ENCODE measurements around the gene TEDC2.
A peak's percentile ranks its signal among the peaks of the same experiment; 100 is the strongest.

- no peak for TF ChIP-seq RAD21 (IDR thresholded peaks at IDR 0.05; ENCODE audit: low read length)
- no peak for TF ChIP-seq TAF1 (IDR thresholded peaks at IDR 0.05; ENCODE audit: borderline replicate concordance, low read depth, low read length)
- no peak for TF ChIP-seq CTCF (IDR thresholded peaks at IDR 0.05)
- TF ChIP-seq SMC3 (IDR thresholded peaks at IDR 0.05; ENCODE audit: low read depth, low read length): no peak
- TF ChIP-seq YY1 (IDR thresholded peaks at IDR 0.05; ENCODE audit: low read depth): no peak
- TF ChIP-seq EP300 (IDR thresholded peaks at IDR 0.05; ENCODE audit: borderline replicate concordance in 1 of 2, low read depth in 1 of 2, low read length in 1 of 2): no peak
- no peak for TF ChIP-seq RFX5 (IDR thresholded peaks at IDR 0.05; ENCODE audit: low read length)
- no peak for TF ChIP-seq GABPA (IDR thresholded peaks at IDR 0.05; ENCODE audit: low read depth)
- TF ChIP-seq, protein P1, sequence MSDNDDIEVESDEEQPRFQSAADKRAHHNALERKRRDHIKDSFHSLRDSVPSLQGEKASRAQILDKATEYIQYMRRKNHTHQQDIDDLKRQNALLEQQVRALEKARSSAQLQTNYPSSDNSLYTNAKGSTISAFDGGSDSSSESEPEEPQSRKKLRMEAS (IDR thresholded peaks at IDR 0.05; ENCODE audit: low read depth): peak; percentile 60
- no peak for TF ChIP-seq FOSL2 (IDR thresholded peaks at IDR 0.05; ENCODE audit: borderline replicate concordance, low read depth)
- no peak for TF ChIP-seq CHD2 (IDR thresholded peaks at IDR 0.05; ENCODE audit: low read length, partially characterized antibody)
- no peak for TF ChIP-seq TEAD4 (IDR thresholded peaks at IDR 0.05; ENCODE audit: borderline replicate concordance, insufficient read depth)
These were observed 8.4 kb downstream of the TEDC2 start for GRCh38 chr16:2468233-2468724.
